Head of caudate nucleus (tissue), 42 donors: ENCODE data around the gene PIP4K2A.
A peak's percentile ranks its signal among the peaks of the same experiment; 100 is the strongest.

Source experiments
- DNase-seq, 42 donors: peaks; one replicate each; pipeline versions ENCODE4 v3.0.0 to v3.0.0-alpha.2; 2020 to 2021; ENCODE audit warnings: mixed read lengths in 7 of 42
- intact Hi-C: fragments of 100-400 bp; cut with DNase I; formaldehyde crosslinking; loops from one replicate; pipeline ENCODE4 v1.15.0; 2022

PIP4K2A gene

DNA sequence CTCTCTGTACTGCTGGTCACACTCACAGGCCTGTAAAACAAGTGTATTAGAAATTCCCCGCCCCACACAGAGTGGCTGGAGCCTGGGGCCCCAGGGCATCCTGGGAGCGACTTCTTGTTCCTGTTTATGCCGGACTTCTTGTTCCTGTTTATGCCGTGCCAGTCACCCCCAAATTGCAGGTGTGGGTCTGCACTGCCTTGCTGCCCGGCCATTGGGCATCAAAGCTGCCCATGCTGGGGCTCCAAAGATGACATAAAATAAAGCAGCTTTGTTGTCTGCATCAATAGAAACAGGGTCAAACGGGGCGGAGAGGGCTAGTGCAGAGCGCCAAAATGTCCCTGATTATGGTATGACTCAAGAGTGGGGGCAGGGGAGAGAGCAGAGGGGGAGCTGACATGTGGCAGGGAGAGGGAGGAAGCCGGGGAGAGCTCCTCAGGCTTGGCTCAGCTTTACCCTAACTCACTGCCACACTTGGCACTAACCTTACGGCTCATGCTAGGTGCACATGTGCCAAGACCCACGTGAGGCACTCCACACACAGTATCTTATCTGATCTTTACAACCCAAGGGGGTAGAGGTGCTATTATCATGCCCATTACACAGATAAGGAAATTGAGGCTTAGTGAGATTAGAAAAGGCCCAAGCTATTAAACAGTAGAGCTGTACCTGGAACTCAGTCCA, 98.4 kb downstream of the PIP4K2A start:
- peak; percentile 79 to 97 (median 90) for DNase-seq
- intact Hi-C loops = loop anchor here (5.0 kb wide), 1 partner anchor 96 kb away; the partner anchor contains the start of gene PIP4K2A

DNA sequence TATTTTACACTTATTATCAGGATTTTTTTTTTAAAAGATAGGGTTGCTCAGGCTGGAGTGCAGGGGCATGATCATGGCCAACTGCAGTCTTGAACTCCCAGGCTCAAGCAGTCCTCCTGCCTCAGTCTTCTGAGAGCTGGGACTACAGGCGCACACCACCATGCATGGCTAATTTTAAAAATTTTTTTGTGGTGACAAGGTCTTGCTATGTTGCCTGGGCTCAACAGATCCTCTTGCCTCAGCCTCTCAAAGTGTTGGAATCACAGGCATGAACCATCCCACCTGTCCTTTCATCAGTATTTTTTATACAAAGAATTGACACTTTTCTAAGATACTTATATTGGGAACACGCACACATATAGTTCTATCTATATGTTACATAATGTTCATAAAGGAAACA, 99.3 kb downstream of the PIP4K2A start:
- DNase-seq = no peak
- intact Hi-C loops = loop anchor here (5.0 kb wide), 1 partner anchor 97 kb away; the partner anchor contains the start of gene PIP4K2A

DNA sequence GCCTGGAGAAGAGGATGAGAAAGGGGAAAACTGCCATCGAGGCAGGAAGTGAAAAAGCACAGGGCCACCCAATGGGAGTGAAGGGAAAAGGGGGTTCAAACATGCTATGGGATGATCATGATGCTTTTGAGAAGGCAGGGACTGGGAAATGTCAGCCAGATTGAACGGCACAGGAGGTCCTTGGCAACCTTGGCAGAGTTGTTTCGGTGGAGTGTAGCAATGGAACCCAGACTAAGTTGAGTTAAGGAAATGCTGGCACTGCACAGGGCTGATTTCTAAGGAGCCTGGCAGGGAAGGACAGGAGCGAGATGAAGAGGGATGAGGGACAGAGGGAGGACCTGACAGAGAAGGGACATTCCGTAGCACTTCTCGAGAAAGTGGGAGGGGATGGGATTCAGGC, 101.4 kb downstream of the PIP4K2A start:
- DNase-seq = no peak
- intact Hi-C loops = no loop called here

DNA sequence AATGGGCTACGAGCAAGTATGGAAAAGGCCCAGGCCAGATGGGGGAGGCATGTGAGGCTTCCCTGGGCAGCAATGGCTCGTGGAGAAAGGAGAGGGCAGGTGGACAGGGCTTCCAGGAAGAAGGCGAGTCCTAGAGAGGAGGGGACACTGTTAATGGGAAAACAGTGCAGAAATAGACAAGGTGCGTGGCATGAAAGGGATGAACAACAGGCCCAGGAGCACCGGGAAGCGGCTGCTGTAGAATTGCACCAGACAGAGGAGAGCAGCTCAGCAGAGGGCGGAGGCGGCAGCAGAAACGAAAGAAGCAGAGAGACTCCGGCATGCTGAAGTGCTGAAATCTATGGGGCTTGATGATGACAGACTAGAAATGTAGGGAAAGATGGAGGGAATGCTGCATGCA, 102.1 kb downstream of the PIP4K2A start:
- intact Hi-C loops = no loop called here
- DNase-seq = no peak

DNA sequence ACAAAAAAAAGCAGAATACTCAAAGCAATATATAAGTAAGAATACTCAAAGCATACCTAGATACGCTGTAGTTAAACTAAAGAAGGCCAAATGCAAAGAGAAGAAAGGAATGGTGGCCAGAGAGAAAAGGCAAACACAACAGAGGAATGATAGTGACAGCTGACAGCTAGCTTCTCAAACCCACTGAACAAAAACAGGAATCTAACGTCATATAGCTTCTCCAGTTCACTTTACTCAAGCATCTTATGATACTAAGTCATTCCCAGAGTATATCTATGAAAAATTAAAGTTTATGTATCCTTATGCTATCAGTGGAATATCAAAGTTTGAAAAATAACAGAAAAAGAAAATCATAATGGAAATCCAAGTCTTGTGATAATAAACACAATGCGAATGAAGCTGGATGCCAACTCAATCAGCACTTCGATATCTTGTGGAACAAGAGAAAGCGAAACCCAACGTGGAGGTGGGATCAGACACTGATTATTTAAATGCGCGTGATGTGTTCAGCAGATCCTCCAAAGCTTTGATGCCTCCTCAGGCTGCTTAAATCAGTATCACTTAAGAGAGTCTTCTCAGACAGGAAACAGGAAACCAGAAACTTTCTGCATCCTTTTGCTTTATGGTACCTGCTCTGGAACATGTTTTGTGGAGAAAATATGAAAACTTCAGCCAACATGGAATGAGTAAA, 102.8 kb downstream of the PIP4K2A start:
- intact Hi-C loops = no loop called here
- no peak for DNase-seq

DNA sequence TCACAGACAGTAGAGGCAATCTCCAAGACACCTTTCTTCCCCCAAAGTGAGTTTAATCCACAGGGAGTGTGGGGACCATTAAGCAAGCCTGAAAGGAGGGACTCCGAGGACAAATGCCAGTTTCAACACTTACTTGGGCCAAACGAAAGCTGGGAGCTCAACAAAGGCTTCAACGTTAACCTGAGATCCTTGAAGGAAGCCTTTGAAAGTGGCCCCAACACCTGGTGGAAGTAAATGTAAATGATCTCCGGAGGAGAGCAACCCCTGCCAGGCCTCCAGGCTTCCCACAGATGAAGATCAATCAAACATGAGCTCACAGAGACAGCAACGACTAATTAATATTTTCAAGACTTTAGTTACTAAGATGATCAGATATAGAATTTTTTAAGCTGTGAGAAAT, 103.8 kb downstream of the PIP4K2A start:
- no peak for DNase-seq
- intact Hi-C loops = no loop called here

DNA sequence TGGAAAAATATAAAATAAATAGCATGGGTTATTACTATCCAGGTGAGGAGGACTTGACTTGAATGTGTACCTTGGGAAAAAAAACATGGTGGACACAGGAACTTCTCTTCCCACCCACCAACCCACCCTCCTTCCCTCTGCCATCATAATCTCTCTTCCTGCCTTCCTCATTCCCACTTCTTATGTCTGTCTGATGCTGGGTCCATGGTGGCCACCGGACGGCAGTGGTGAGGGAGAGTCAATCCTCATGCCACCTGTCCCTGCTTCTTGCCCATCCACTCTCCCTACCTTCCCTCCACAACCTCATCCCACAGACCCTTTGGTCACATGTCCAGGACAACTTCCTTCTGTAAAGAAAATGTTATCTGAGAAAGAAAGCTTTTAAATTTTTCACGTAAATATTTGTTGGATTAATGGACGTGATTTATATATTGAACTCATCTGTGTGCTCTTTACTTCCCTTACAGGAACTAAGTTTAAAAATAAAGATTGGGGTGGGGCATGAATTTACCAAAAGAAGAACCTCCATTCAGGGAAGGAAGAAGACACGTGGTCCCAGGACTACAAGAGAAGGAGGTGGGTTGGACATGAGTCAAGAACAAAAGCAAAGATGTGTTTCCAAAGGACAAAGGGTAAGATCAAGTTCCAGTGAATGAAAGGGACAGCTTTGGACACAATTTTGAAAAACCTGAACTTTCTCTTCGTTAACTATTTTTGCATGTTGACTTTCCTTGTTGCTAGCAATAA, 104.5 kb downstream of the PIP4K2A start:
- intact Hi-C loops = no loop called here

DNA sequence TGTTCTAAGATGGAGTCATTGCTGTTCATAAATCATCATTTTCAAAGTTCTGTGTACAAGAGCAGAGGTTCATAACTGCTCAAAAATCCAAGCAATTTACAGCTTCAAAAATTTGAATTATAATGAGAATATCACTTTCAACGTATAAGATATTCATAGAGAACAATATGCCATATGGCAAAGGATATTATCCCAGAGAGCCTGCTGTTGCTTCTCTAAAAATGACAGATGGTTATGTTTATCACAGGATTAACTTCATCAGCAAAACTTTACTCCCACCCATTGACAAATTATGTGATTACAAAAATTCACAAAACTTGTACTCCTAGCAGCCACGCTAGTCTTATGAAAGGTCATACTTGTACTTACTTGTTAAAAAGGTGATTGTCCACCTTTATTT, 105.1 kb downstream of the PIP4K2A start:
- intact Hi-C loops = no loop called here
- no peak for DNase-seq

More for the DNA sequence above, 104.5 kb downstream of the PIP4K2A start:
- no peak for DNase-seq

DNA sequence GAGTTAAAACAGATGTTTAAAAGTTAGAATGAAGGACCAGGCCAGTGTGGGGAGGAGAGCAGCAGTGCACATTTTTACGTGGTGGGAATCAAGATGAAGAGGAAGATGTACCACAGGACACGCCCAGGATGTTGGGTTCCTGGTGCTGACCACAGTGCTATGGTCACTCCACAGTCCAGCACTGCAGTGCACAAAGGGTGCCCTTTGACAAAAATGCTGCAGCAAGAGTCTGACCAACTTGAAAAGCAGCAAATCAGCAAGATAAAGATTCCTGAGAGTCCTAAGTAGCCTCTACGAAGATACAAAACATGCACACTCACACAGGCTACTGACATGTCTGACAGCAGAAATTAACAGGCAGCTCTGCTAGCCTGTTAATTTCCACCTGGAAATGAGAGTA, 107.1 kb downstream of the PIP4K2A start:
- DNase-seq = no peak
- intact Hi-C loops = no loop called here

DNA sequence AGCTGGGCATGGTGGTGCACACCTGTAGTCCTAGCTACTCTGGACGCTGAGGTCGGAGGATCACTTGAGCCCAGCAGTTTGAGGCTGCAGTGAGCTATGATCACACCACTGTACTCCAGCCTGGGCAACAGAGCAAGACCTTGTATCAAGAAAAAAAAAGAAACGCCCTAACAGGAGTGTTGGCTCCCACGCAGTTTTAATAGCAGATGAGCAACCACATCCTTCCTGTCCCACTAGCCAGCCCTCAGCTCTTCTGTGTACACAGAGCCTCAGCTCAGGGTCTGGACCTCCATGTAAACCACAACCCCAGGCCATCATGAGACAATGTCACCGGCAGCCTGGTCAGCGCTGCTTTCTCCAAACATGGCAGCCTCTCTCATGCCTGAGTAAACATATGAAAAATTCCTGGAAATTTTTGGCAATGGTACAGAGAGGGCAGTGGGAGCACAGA, 108.2 kb downstream of the PIP4K2A start:
- intact Hi-C loops = no loop called here
- DNase-seq = peak in 15 of 42 donors; percentile 28 to 69 (median 49)

DNA sequence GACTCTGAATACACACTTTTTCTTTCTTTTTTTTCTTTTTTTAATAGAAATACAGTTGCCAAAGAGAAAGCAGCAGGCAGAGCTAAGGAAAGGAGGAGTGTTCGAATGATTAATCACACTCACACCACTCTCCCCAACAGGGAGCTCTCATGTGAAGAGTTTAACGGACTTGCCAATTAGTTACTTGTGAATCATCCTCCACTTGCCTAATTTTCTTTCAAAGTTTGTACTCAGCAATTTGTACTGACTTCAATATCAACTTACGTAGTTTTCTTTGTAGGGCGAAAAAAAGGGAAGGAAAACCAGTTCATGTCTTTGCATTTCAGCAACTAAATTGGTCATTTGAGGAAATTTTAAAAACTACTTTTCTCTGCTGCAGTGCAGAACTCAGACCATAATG, 109.2 kb downstream of the PIP4K2A start:
- DNase-seq = peak in 1 of 42 donors; percentile 69
- intact Hi-C loops = no loop called here

DNA sequence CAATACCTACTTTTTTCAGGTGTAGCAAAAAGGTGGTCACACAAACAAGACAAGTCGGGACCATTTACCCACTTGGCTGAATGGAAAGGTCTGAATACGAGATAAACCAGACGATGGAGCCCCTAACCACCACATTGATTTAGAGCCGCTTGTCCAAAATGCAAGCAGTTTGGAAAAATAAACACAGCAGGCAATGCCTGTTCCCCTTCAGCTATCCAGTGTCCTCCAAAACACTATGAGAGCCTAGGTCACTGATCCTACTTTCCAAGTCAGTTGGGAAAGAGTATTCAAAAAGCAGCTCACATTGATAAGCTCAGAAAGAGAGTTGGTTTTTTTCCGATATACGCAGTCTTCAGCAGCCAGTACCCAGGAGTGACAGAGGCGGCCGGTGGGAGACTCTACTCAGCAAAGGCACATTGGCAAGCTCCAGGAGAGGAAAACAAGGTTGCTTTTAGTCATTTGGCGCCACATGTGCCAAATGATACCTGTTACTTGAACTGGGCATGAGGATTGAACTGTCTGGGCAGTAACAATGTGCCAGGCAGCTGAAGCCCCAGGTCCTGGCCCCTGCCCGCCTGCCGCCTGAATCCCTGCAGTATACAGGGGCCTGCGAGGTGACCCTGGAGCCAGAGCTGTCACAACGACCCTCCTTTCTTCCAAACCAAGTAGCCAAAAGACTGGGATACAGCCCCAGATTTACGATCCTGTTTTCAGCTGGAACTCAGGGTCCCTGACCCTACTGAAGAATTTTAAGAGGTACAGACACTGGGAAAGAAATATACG, 109.8 kb downstream of the PIP4K2A start:
- no peak for DNase-seq

DNA sequence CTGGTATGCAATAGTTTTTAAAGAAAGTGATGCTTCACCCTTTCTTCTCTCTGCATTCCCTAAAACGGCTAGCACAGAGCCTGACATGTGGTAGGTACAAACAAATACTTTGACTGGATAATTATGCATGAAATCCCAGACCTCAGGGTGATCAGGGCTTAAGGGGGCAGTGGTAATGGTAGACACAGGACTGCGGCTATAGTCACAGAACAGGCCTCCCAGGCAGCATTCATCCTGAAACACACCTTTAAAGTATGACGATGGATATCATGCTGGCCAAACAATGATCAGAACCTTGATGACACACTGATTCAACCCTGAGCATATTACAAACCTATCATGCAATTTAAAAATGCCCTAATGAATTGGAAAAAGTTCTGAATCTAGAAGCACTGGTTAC, 110.8 kb downstream of the PIP4K2A start:
- no peak for DNase-seq
- intact Hi-C loops = no loop called here

More for the DNA sequence above, 109.8 kb downstream of the PIP4K2A start:
- intact Hi-C loops = no loop called here

DNA sequence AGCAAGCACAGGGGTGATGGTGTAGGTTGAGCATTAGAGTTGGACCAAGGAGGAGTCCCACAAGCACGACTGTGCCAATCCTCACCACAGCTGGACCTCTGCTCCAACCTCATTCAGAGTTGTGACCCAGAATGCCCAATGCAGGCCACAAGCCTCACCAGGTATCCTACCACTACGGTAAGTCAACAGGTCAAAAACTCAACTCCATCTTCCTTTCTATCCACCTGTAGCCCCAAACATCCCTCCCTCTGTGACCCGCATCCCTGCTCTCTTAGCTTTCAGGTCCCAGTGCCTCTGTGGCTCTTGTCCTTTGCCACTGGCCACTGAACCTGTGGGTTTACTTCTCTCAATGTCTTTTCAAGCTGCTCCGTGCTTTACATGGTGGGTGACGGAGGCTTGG, 112.8 kb downstream of the PIP4K2A start:
- DNase-seq = peak in 1 of 42 donors; percentile 43
- intact Hi-C loops = no loop called here

DNA sequence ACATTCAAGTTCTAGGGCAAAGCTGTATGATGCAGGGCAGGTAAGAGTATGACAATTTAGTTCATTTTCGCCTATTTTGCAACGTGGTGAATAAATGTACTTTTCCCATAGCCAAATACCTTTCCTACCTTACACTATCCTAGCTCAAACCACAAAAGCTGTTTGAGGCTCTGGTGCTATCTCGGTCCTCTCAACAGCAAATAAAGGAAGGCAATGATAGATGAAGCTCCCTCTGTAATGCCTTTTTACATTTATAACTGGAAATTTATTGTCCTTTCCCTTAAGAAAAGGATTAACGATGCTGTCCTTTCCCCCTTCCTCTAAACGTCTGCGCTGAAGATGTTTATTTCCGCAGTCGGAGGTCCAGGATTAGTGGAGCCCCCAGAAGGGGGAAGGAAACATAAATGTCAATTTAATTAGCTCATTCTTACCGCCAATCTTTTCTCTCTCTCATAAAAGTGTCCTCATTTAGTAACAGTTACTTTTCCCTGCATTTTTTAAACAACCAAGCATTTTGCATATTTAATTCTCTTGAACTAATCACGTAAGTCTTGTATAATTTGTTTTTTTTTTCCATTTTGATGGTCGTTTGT, 114.6 kb downstream of the PIP4K2A start:
- intact Hi-C loops = no loop called here
- DNase-seq = peak in 1 of 42 donors; percentile 24

DNA sequence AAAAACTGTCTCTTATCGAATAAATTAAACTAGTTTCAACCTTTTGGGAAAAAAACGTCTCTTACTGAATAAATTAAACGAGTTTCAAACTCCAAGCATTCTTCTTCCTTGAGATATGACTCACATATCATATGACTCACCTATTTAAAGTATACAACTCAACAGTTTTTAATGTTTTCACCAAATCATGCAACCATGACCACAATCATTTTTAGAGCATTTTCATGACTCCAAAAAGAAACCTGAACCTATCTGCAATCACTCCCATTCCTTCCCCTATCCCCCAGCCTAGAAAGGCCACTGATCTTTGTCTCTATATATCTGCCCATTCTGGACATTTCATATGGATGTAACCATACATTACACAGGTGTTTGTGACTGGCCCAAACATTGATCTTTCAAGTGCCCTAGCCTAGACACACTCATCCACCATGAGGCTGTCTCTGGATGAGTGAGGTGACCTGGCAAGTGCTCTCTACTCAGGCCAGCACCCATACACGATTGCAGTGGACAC, 115.3 kb downstream of the PIP4K2A start:
- peak in 1 of 42 donors; percentile 41 for DNase-seq
- intact Hi-C loops = no loop called here

DNA sequence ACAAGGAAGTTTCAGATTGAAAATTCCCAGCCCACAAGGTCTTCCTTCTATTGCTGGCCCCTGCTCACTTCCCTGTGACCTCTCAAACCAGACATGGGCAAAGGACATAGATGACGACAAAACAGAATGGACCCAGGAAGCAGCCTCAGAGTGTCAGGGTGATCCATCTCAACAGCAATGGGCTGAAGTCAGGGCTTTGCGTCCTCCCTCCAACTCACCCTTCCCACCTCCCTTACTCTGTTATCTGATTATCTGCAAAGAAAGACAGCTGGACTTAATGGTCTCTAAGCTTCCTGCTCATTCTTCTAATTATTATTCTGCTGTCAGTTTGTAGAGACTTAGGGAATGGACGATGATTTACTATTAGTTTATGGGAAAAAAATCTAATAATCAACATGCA, 115.9 kb downstream of the PIP4K2A start:
- peak in 1 of 42 donors; percentile 44 for DNase-seq
- intact Hi-C loops = no loop called here

DNA sequence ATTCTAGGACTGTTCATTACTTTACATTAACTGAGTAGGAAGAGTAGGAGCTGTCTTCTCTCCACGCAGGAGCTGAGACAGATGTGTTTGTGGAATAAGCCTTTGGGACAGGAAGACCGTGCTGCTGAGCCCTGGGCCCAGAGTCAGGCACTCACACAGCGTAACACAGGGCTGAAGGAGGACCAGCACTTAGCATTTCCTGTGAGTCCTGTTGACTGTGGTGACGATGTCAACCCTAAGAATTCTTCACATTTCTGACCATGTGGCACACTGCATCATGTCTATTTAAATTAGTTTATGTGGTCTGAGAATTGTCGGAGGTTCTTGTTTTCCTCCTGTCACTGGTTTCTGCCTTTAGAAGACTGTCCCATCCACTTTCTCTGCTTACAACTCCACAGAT, 117.2 kb downstream of the PIP4K2A start:
- DNase-seq = peak in 1 of 42 donors; percentile 40

More for the DNA sequence above, 117.2 kb downstream of the PIP4K2A start:
- intact Hi-C loops = no loop called here
